COR-L47 (cell line): ENCODE measurements around the gene DET1.
A peak's percentile ranks its signal among the peaks of the same experiment; 100 is the strongest.

Experiments
- DNase-seq: peaks from one replicate; lab custom pipeline; 2025; lab: John Stamatoyannopoulos, UW

DET1 gene

DNA sequence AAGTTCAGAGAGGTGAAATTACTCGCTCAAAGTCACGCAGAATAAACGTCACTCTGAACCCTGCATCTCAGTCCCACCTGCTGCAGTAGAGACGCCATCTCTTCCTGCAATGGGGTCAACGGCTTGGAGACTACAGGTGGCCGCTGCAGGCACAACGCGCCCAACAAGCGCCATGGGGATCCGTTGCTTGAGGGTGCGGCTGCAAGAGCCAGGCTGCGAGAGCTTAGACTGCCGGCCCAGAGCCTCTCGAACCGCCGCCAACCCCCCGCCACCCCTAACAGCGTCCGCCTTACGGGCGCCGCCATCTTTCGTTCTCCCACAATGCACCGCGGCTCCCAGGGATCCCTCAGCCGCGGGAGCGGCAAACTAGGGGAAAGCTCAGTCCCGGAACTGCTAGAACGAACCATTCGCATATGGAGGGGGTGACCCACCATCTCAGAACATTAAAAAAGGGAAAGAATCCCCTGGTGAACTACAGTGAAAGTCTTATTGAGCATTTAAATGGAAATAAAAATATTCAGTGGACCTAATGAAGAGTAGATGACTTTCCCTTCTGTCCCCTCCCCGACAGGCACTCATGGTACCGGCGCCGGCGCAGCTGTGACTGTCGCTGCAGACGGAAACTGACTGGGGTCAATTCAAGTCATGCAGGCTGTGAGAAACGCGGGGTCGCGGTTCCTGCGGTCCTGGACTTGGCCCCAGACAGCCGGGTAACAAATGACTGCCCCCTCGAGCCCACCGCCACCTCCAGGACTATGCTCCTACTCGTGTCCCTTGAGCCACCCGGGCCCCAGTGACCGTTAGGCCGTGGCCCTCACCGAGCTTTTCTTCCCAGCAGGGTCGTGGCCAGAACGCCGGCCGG, 79.2 kb downstream of the DET1 start, which contains the start of the genes MRPL46 and MRPS11:
TSS of gene MRPL46 (minus strand) at position 316 of the 862 bp plus-strand sequence. CDS start at position 305, 11 bp downstream.
TSS of gene MRPS11 (plus strand) at position 636 of the 862 bp plus-strand sequence. CDS start at position 646, 10 bp downstream.
- DNase-seq = peak; percentile 90

DNA sequence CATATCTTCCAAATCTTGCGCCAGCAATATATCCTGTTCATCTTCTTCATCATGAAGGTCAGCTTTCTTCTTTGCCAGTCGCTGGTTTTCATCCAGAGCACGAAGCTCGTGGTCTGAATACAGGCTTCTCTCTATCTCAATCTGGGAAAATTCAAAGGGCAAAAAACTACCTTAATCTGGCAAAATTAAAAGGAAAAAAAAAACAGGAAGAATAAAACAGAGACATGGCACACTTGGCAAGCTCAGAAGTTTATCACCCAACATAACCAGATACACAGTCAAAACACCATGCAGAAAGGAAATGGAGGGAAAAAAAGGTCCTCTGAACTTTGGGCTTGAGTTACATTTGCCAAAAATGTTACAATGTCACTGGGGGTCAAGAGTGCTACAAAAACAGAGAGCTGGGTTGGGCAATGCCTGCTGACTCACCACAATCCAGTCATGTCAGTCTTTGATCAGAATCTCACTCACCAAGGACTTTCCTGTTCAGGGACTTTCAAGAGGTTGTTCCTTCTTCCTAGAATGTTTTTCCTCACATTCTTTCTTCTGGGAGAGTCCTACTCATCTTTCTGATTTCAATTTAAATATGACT, 80.8 kb downstream of the DET1 start:
- DNase-seq = no peak

DNA sequence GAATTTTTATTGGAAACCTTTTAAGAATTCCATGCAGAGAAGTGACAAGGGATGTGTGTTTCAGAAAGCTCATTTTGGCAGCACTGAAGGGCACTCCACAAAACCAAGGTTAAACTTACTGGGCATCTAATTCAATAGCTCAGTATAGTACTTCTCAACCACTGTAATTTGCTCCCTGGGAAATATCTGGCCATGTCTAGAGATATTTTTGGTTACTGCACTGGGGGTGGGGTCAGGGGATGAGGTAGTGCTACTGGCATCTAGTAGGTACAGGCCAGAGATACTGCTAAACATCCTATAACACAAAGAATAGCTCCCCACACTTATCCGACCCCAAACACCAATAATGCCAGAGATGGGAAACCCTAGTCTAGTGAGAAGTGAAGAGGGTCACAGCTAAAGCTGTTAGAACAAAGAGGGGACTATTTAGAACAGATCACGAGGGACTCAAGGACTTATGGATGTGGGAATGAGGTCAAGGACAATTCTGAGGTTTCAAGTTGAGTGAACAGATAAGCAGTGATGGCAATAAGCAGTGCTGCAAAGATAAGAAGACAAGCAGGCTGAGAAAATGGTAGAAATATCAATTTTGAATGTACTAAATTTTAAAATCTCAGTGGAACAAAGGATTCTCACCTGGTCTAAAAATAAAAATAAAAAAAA, 82.5 kb downstream of the DET1 start:
- no peak for DNase-seq
